Nephron (organoid): ENCODE measurements around the gene DLGAP1.

ENCODE experiments used
- H3K27ac Mint-ChIP-seq, 3 experiments: 2 replicates each; pipeline ENCODE4 v1.8.0; 2020; ENCODE audit warnings: mixed read lengths in 3 of 3, mild to moderate bottlenecking in 2 of 3, moderate library complexity in 1 of 3
- H3K27me3 Mint-ChIP-seq: 2 replicates; pipeline ENCODE4 v1.8.0; 2021; ENCODE audit warnings: low read depth, mild to moderate bottlenecking, moderate library complexity, mixed read lengths
- H3K36me3 Mint-ChIP-seq: 2 replicates; pipeline ENCODE4 v1.8.0; 2020; ENCODE audit warnings: low read depth, mixed read lengths
- H3K4me1 Mint-ChIP-seq: 2 replicates; pipeline ENCODE4 v1.8.0; 2020; ENCODE audit warnings: mixed read lengths
- H3K4me3 Mint-ChIP-seq, 3 experiments: 2 replicates each; pipeline ENCODE4 v1.8.0; 2020; ENCODE audit warnings: mild to moderate bottlenecking in 3 of 3, mixed read lengths in 3 of 3, moderate library complexity in 2 of 3
- H3K9me3 Mint-ChIP-seq: 2 replicates; pipeline ENCODE4 v1.8.0; 2020; ENCODE audit warnings: mixed read lengths
- TF ChIP-seq, protein P1 (sequence below), 3 experiments: fragments of 200-600 bp; sonication (generic); IDR thresholded peaks; one replicate each; pipeline ENCODE4 v1.5.0; 2021; ENCODE audit warnings: antibody characterized with exemption in 3 of 3; ENCODE audit not compliant: unreplicated experiment in 3 of 3

DLGAP1 gene

DNA sequence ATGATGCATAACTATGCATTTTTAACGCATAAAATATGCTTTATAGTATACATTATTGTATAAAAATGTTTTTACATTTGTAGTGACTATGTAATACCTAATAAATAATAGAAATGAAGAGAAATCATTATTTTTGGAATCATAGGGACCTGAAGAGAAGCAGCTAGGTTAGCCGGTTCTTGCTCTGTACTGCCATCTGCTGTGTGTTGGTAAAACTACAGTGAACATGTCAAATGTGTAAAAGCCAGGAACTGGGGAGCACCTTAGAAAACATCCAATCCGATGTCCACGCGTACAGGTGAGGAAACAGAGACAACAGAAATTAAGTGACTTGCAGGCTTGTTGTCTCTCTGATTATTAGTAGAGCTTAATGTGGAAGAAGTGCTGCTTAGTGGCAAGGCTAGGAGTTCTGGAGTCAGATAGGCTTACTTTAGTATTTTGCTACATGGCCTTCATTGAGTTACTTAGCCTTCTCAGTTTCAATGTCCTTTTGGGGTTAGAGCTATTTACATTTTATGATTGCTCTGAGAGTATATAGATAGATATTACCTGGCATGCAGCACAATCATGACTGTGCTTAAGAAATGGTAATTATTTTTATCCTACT lies 386.5 kb downstream of the DLGAP1 start:
- no peak overlapping the region for H3K27ac Mint-ChIP-seq
- no peaks in the 10 kb centered on the region for H3K4me1 Mint-ChIP-seq
- H3K27me3 Mint-ChIP-seq, result no peaks in the 10 kb centered on the region
- H3K9me3 Mint-ChIP-seq, result peaks cover 17% of the 10 kb centered on the region
- TF ChIP-seq, protein P1, sequence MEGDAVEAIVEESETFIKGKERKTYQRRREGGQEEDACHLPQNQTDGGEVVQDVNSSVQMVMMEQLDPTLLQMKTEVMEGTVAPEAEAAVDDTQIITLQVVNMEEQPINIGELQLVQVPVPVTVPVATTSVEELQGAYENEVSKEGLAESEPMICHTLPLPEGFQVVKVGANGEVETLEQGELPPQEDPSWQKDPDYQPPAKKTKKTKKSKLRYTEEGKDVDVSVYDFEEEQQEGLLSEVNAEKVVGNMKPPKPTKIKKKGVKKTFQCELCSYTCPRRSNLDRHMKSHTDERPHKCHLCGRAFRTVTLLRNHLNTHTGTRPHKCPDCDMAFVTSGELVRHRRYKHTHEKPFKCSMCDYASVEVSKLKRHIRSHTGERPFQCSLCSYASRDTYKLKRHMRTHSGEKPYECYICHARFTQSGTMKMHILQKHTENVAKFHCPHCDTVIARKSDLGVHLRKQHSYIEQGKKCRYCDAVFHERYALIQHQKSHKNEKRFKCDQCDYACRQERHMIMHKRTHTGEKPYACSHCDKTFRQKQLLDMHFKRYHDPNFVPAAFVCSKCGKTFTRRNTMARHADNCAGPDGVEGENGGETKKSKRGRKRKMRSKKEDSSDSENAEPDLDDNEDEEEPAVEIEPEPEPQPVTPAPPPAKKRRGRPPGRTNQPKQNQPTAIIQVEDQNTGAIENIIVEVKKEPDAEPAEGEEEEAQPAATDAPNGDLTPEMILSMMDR (IDR thresholded peaks at IDR 0.05; ENCODE audit: unreplicated experiment in 3 of 3), result peak; percentile 59 to 76 (median 68)
- no peak overlapping the region for H3K4me3 Mint-ChIP-seq
- no peaks in the 10 kb centered on the region for H3K36me3 Mint-ChIP-seq

DNA sequence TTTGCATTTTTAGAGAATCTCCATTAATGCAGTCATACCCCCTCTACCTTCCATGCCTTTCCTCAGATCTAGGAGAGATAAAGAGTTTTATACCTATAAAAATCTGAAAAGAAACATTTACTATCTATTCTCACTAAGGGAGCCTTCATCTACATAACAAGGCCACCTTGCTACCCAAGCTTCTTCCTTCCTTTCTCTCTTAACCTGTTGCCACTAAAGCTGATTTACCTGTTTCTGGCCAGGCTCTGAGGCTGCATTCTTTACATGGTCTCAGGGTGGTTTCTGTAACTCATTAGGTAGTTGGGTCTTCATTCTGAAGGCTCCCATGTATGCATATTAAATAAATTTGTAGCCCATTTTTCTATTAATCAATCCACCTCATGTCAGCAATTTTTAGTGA lies 391.6 kb downstream of the DLGAP1 start:
- H3K4me1 Mint-ChIP-seq, result no peaks in the 10 kb centered on the region
- H3K27ac Mint-ChIP-seq, result no peak overlapping the region
- no peaks in the 10 kb centered on the region for H3K27me3 Mint-ChIP-seq
- TF ChIP-seq, protein P1 (IDR thresholded peaks at IDR 0.05; ENCODE audit: unreplicated experiment in 3 of 3), result no peak
- peaks cover 8% of the 10 kb centered on the region for H3K36me3 Mint-ChIP-seq
- no peak overlapping the region for H3K4me3 Mint-ChIP-seq
- H3K9me3 Mint-ChIP-seq, result peaks cover 34% of the 10 kb centered on the region

DNA sequence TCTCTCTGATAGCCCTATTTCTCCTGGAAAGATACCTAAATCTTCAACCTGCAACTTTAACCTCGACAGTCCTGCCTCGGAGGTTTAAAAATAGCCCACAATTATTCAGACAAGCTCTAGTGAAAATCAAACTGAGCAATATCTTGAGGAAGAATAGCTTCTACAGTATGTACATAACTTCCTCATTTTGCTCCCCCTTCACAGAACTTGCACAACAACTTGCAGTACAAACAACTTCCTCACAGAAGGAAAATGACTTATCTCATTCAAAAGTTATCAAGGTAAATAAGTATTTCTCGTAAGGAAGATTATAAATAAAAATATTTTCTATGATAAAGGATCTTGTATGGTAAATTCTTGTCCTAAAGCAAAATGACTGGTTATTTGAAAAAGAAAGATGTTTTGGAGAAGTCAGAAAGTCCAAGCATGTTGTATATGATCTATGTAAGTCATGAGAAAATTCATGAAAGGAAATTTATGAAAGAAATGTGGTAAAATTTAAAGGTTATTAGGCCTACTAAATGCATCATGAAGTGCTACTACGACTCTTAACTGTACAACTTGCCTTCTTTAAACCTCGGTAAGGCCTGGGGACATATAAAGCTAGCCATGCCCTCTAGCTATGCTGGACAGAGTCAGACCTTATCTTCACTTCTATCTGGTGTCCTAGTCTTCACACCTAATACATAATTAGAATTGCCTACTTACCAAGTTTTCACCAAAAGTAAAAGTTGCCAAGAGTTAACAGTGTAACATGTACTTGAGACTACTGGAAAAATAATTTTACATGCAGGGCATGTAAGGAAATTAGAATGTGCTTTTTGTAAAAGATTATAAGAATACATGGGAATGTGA lies 394.5 kb downstream of the DLGAP1 start:
- Mint-ChIP-seq H3K9me3 (peaks cover 35% of the 10 kb centered on the region), H3K4me3 (no peak overlapping the region), H3K27ac (no peak overlapping the region), H3K4me1 (peaks cover 5% of the 10 kb centered on the region), H3K27me3 (no peaks in the 10 kb centered on the region), H3K36me3 (peaks cover 8% of the 10 kb centered on the region)
- TF ChIP-seq, protein P1 (IDR thresholded peaks at IDR 0.05; ENCODE audit: unreplicated experiment in 3 of 3), result no peak

DNA sequence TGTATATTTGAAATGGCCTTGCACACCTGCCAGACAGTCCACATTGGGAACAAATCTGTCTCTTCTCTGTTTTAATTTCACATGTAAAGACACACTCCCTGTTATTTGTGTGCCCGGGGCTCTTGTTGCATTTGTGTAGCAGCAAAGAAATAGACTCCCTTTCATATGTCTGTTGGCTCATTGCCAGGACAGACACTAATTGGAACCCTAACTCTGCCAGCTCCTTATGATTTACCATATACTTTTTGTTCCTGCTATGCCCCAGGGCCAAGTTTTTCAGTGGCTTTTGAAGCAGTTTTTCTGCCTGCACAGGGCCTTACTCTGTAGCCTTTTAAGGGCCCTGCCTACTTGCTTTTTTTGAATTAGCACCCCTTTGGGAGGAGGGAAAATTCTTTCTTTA lies 396.9 kb downstream of the DLGAP1 start:
- peaks cover 19% of the 10 kb centered on the region for H3K9me3 Mint-ChIP-seq
- no peaks in the 10 kb centered on the region for H3K27me3 Mint-ChIP-seq
- H3K4me3 Mint-ChIP-seq, result no peak overlapping the region
- TF ChIP-seq, protein P1 (IDR thresholded peaks at IDR 0.05; ENCODE audit: unreplicated experiment in 3 of 3), result no peak
- peaks cover 5% of the 10 kb centered on the region for H3K4me1 Mint-ChIP-seq
- peak overlapping the region in 1 of 3 experiments; percentile 14 for H3K27ac Mint-ChIP-seq
- peaks cover 8% of the 10 kb centered on the region for H3K36me3 Mint-ChIP-seq

DNA sequence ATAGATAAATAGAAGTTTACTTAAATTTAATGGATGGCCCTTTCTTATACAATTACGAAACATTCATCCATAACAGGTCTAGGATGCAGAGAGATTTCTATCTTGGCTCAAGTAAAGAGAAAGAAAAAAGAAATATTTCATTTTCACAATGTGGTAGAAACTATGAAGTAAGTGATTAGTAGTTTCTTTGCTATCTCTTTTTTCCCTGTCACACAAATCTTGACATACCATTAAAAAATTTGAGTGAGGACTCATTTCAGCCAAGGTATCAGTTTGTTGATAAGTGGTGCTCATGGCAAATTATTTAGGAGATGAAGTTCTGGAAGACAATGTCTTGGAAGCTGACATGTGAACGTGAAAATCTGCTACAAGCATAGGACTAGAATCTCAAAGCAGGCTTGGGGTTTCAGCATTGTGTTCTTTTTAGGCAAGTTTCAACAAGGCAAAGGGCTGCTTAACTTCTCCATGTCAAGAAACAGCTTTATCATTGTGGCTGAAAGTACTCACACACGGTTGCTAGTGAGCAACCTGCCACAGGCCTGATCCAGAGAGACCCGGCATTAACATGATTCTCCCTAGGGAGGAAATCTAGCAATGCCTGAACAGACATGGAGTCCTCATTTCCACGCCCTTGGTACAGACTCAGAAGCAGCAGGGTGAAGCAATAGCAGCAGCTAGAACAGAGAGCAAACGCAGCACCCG lies 414.6 kb downstream of the DLGAP1 start:
- no peaks in the 10 kb centered on the region for H3K36me3 Mint-ChIP-seq
- no peaks in the 10 kb centered on the region for H3K9me3 Mint-ChIP-seq
- H3K4me1 Mint-ChIP-seq, result no peaks in the 10 kb centered on the region
- no peak overlapping the region for H3K4me3 Mint-ChIP-seq
- H3K27ac Mint-ChIP-seq, result no peak overlapping the region
- TF ChIP-seq, protein P1 (IDR thresholded peaks at IDR 0.05; ENCODE audit: unreplicated experiment in 3 of 3), result no peak
- H3K27me3 Mint-ChIP-seq, result no peaks in the 10 kb centered on the region
